Measurements from ENCODE around the gene ETV6. TPM values are rescaled to one million over a fixed set of nuclear protein-coding genes. Genes with fewer than 3 reads are reported as not detected.

ETV6 gene
- total and polyA plus RNA-seq, 2 of the 8 experiments (the other 6 are each of a cell fraction or from before 2014, with no cell fraction given): 5.5 to 23.9 TPM

DNA sequence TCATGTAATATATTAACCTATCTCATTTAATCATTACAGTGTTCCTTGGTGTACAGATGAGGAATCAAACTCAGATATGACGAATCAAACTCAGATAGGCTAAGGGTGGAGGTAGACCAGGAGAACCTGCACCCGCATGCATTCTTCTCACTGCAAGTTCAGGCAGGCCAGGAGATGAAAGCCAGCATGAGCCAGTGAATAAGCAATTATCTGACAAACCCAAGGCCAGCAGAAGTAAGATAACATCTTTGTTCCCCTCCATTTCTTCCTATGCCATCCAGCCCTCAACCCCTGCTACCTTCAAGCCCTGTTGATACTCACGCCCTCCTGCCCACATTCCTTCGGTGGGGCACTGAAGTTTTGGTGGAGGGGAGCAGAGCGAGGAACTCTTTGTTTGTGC is 152.2 kb downstream of the ETV6 start (continued):
- TF ChIP-seq, protein P1, sequence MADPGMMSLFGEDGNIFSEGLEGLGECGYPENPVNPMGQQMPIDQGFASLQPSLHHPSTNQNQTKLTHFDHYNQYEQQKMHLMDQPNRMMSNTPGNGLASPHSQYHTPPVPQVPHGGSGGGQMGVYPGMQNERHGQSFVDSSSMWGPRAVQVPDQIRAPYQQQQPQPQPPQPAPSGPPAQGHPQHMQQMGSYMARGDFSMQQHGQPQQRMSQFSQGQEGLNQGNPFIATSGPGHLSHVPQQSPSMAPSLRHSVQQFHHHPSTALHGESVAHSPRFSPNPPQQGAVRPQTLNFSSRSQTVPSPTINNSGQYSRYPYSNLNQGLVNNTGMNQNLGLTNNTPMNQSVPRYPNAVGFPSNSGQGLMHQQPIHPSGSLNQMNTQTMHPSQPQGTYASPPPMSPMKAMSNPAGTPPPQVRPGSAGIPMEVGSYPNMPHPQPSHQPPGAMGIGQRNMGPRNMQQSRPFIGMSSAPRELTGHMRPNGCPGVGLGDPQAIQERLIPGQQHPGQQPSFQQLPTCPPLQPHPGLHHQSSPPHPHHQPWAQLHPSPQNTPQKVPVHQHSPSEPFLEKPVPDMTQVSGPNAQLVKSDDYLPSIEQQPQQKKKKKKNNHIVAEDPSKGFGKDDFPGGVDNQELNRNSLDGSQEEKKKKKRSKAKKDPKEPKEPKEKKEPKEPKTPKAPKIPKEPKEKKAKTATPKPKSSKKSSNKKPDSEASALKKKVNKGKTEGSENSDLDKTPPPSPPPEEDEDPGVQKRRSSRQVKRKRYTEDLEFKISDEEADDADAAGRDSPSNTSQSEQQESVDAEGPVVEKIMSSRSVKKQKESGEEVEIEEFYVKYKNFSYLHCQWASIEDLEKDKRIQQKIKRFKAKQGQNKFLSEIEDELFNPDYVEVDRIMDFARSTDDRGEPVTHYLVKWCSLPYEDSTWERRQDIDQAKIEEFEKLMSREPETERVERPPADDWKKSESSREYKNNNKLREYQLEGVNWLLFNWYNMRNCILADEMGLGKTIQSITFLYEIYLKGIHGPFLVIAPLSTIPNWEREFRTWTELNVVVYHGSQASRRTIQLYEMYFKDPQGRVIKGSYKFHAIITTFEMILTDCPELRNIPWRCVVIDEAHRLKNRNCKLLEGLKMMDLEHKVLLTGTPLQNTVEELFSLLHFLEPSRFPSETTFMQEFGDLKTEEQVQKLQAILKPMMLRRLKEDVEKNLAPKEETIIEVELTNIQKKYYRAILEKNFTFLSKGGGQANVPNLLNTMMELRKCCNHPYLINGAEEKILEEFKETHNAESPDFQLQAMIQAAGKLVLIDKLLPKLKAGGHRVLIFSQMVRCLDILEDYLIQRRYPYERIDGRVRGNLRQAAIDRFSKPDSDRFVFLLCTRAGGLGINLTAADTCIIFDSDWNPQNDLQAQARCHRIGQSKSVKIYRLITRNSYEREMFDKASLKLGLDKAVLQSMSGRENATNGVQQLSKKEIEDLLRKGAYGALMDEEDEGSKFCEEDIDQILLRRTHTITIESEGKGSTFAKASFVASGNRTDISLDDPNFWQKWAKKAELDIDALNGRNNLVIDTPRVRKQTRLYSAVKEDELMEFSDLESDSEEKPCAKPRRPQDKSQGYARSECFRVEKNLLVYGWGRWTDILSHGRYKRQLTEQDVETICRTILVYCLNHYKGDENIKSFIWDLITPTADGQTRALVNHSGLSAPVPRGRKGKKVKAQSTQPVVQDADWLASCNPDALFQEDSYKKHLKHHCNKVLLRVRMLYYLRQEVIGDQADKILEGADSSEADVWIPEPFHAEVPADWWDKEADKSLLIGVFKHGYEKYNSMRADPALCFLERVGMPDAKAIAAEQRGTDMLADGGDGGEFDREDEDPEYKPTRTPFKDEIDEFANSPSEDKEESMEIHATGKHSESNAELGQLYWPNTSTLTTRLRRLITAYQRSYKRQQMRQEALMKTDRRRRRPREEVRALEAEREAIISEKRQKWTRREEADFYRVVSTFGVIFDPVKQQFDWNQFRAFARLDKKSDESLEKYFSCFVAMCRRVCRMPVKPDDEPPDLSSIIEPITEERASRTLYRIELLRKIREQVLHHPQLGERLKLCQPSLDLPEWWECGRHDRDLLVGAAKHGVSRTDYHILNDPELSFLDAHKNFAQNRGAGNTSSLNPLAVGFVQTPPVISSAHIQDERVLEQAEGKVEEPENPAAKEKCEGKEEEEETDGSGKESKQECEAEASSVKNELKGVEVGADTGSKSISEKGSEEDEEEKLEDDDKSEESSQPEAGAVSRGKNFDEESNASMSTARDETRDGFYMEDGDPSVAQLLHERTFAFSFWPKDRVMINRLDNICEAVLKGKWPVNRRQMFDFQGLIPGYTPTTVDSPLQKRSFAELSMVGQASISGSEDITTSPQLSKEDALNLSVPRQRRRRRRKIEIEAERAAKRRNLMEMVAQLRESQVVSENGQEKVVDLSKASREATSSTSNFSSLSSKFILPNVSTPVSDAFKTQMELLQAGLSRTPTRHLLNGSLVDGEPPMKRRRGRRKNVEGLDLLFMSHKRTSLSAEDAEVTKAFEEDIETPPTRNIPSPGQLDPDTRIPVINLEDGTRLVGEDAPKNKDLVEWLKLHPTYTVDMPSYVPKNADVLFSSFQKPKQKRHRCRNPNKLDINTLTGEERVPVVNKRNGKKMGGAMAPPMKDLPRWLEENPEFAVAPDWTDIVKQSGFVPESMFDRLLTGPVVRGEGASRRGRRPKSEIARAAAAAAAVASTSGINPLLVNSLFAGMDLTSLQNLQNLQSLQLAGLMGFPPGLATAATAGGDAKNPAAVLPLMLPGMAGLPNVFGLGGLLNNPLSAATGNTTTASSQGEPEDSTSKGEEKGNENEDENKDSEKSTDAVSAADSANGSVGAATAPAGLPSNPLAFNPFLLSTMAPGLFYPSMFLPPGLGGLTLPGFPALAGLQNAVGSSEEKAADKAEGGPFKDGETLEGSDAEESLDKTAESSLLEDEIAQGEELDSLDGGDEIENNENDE (IDR thresholded peaks at IDR 0.05; ENCODE audit: insufficient replicate concordance, low read length): no peak
- no peak for TF ChIP-seq SAP30 (IDR thresholded peaks at IDR 0.05; ENCODE audit: insufficient read depth, insufficient replicate concordance, low read length)
- no peak for TF ChIP-seq SP4 (IDR thresholded peaks at IDR 0.05; ENCODE audit: low read length)
- no peak for TF ChIP-seq NRF1 (IDR thresholded peaks at IDR 0.05; ENCODE audit: low read depth, low read length)
- TF ChIP-seq ASH2L (IDR thresholded peaks at IDR 0.05; ENCODE audit: low read length): no peak
- TF ChIP-seq CHD2 (IDR thresholded peaks at IDR 0.05; ENCODE audit: low read length): no peak

All from H1 (cell line).